ENCODE results near the gene MUSTN1. TPM values are rescaled to one million over a fixed set of nuclear protein-coding genes. Genes with fewer than 3 reads are reported as not detected.

MUSTN1 gene
- total RNA-seq, 2 experiments from 2014 or later, result 0.28 to 1.7 TPM

GRCh38 chr3:52817221-52817620 is 17.6 kb downstream of the MUSTN1 start:
- TF ChIP-seq EZH2phosphoT487 (IDR thresholded peaks at IDR 0.05; ENCODE audit: borderline replicate concordance, low read depth, low read length) (no peak), CTCF (conservative IDR thresholded peaks at IDR 0.05; ENCODE audit: low read length) (no peak)
- no TSS peak for BruUV-seq (replicated peaks)
- no peak overlapping the region for H2AFZ ChIP-seq (ENCODE audit: low read length)
- H3K36me3 ChIP-seq (ENCODE audit: insufficient read depth, low read length), result no peaks in the 10 kb centered on the region
- CTCF ChIA-PET (ENCODE audit: unreplicated experiment), result no interaction called here
- no peaks in the 10 kb centered on the region for H3K4me1 ChIP-seq (ENCODE audit: insufficient read depth, low read length, poor library complexity, severe bottlenecking)
- DNase-seq (ENCODE audit: low spot score), result no peak
- POLR2A ChIA-PET, result no interaction called here
- H3K4me2 ChIP-seq (ENCODE audit: low read length), result no peak overlapping the region
- no peaks in the 10 kb centered on the region for H3K9me2 ChIP-seq (ENCODE audit: insufficient read depth, low read length)
- H3K27ac ChIP-seq (ENCODE audit: low read depth, low read length, poor library complexity, severe bottlenecking), result no peak overlapping the region
- H3K79me2 ChIP-seq (ENCODE audit: insufficient read depth, low read depth, low read length), result no peaks in the 10 kb centered on the region
- intact Hi-C loops (cut with micrococcal nuclease; ENCODE audit: unreplicated experiment), result no loop called here
- no peaks in the 10 kb centered on the region for H3K9me3 ChIP-seq (ENCODE audit: low read length)
- no peak overlapping the region for H3K4me3 ChIP-seq (ENCODE audit: low read depth, low read length, poor library complexity, severe bottlenecking)
- H4K20me1 ChIP-seq (ENCODE audit: insufficient read depth, low read length), result no peaks in the 10 kb centered on the region

GRCh38 chr3:52816654-52817053 is 18.2 kb downstream of the MUSTN1 start:
- intact Hi-C loops (cut with micrococcal nuclease; ENCODE audit: unreplicated experiment), result no loop called here
- CTCF ChIA-PET (ENCODE audit: unreplicated experiment), result interaction anchor here (0.6 kb wide), 1 partner anchor 191 kb away, joined by 3 read pairs; no protein-coding TSS in a partner anchor

More at GRCh38 chr3:52816654-52817053, 18.2 kb downstream of the MUSTN1 start:
- no peak overlapping the region for H2AFZ ChIP-seq (ENCODE audit: low read length)
- H3K36me3 ChIP-seq (ENCODE audit: insufficient read depth, low read length), result no peaks in the 10 kb centered on the region
- H3K9me3 ChIP-seq (ENCODE audit: low read length), result no peaks in the 10 kb centered on the region
- BruUV-seq (replicated peaks), result no TSS peak
- no peak for DNase-seq (ENCODE audit: low spot score)
- H3K79me2 ChIP-seq (ENCODE audit: insufficient read depth, low read depth, low read length), result no peaks in the 10 kb centered on the region
- TF ChIP-seq EZH2phosphoT487 (IDR thresholded peaks at IDR 0.05; ENCODE audit: borderline replicate concordance, low read depth, low read length) (no peak), CTCF (conservative IDR thresholded peaks at IDR 0.05; ENCODE audit: low read length) (no peak)
- no peaks in the 10 kb centered on the region for H3K4me1 ChIP-seq (ENCODE audit: insufficient read depth, low read length, poor library complexity, severe bottlenecking)
- no peak overlapping the region for H3K27ac ChIP-seq (ENCODE audit: low read depth, low read length, poor library complexity, severe bottlenecking)
- no peak overlapping the region for H3K4me3 ChIP-seq (ENCODE audit: low read depth, low read length, poor library complexity, severe bottlenecking)
- H4K20me1 ChIP-seq (ENCODE audit: insufficient read depth, low read length), result no peaks in the 10 kb centered on the region
- POLR2A ChIA-PET, result no interaction called here
- no peaks in the 10 kb centered on the region for H3K9me2 ChIP-seq (ENCODE audit: insufficient read depth, low read length)
- H3K4me2 ChIP-seq (ENCODE audit: low read length), result no peak overlapping the region

Data from OCI-LY7 (cell line).